MM.1S (cell line): ENCODE results near the gene CLTC.

Source experiments
- DNase-seq: peaks from one replicate; pipeline ENCODE4 v3.0.0-alpha.2; 2015
- H2AFZ ChIP-seq: fragments of 300-600 bp; sonication (generic); 2 replicates; pipeline ENCODE4 v1.6.0; 2016; ENCODE audit warnings: antibody characterized with exemption, low read length
- H3F3A ChIP-seq: fragments of 300-600 bp; sonication (generic); 2 replicates; pipeline ENCODE4 v1.6.1; 2016; ENCODE audit warnings: mild to moderate bottlenecking, antibody characterized with exemption, low read length, moderate library complexity, mixed read lengths; ENCODE audit not compliant: insufficient read depth
- H3K27ac ChIP-seq: fragments of 300-600 bp; sonication (generic); 2 replicates; pipeline ENCODE4 v1.5.1; 2016; ENCODE audit warnings: mild to moderate bottlenecking, low read length
- H3K27me3 ChIP-seq: fragments of 300-600 bp; sonication (generic); replicated peaks from 2 replicates; pipeline ENCODE4 v1.6.0; 2016; ENCODE audit warnings: low read length; ENCODE audit not compliant: insufficient read depth
- H3K36me3 ChIP-seq: fragments of 300-600 bp; sonication (generic); replicated peaks from 2 replicates; pipeline ENCODE4 v1.6.1; 2016; ENCODE audit warnings: mild to moderate bottlenecking, low read length, mixed read lengths; ENCODE audit not compliant: insufficient read depth
- H3K4me1 ChIP-seq: fragments of 300-600 bp; sonication (generic); 2 replicates; pipeline ENCODE4 v1.6.1; 2016; ENCODE audit warnings: low read length, mixed read lengths
- H3K4me2 ChIP-seq: fragments of 300-600 bp; sonication (generic); 2 replicates; pipeline ENCODE4 v1.6.0; 2016; ENCODE audit warnings: low read depth, low read length
- H3K4me3 ChIP-seq: fragments of 300-600 bp; sonication (generic); 2 replicates; pipeline ENCODE4 v1.5.1; 2016; ENCODE audit warnings: low read length, mixed read lengths
- H3K79me2 ChIP-seq: fragments of 300-600 bp; sonication (generic); 2 replicates; pipeline ENCODE4 v1.6.1; 2016; ENCODE audit warnings: mixed run types, low read length, mixed read lengths
- H3K9ac ChIP-seq: fragments of 300-600 bp; sonication (generic); 2 replicates; pipeline ENCODE4 v1.6.1; 2016; ENCODE audit warnings: low read length, mixed read lengths
- H3K9me2 ChIP-seq: fragments of 300-600 bp; sonication (generic); replicated peaks from 2 replicates; pipeline ENCODE4 v1.6.1; 2016; ENCODE audit warnings: mild to moderate bottlenecking, low read length, mixed read lengths; ENCODE audit not compliant: insufficient read depth
- H3K9me3 ChIP-seq: fragments of 300-600 bp; sonication (generic); replicated peaks from 2 replicates; pipeline ENCODE4 v1.6.1; 2016; ENCODE audit warnings: mild to moderate bottlenecking, low read length, mixed read lengths; ENCODE audit not compliant: insufficient read depth
- H4K20me1 ChIP-seq: fragments of 300-600 bp; sonication (generic); 2 replicates; pipeline ENCODE4 v1.6.1; 2016; ENCODE audit warnings: mild to moderate bottlenecking, low read length, moderate library complexity, mixed read lengths; ENCODE audit not compliant: insufficient read depth
- CTCF ChIP-seq: fragments of 300-600 bp; sonication (generic); IDR thresholded peaks from 2 replicates; pipeline ENCODE4 v1.5.1; 2016; ENCODE audit warnings: antibody characterized with exemption, low read length, mixed read lengths
- EZH2 ChIP-seq: fragments of 300-600 bp; sonication (generic); optimal IDR thresholded peaks from 2 replicates; pipeline ENCODE3; 2017; ENCODE audit warnings: low read depth, mild to moderate bottlenecking, antibody characterized with exemption, low read length, mixed read lengths
- EZH2phosphoT487 ChIP-seq: fragments of 300-600 bp; sonication (generic); IDR thresholded peaks from 2 replicates; pipeline ENCODE4 v1.6.1; 2018; ENCODE audit warnings: antibody characterized with exemption, low read length

Gene CLTC

DNA sequence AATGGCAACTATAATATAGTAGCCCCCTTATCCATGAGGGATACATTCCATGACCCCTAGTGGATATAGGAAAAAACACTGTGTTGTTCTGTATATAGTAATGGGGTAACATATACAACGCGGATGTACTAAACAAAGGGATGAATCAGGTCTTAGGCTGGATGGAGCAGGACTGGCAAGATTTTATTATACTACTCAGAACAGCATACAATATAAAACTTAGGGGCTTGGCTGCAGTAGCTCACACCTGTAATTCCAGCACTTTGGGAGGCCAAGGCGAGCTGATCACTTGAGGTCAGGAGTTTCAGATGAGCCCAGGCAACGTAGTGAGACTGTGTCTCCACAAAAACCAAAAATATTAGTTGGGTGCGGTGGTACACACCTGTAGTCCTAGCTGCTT lies 114.5 kb downstream of the CLTC start:
- peaks cover 4% of the 10 kb centered on the region; the same call in 1 of the 2 replicates for H3K36me3 ChIP-seq
- TF ChIP-seq EZH2 (no peak), CTCF (no peak), EZH2phosphoT487 (no peak)
- no peak overlapping the region for H3K4me2 ChIP-seq
- no peak overlapping the region for H3K4me3 ChIP-seq
- H3F3A ChIP-seq = 0 out of 2 replicates have a peak, but pooled peaks cover 2% of the 10 kb centered on the region
- no peak overlapping the region for H2AFZ ChIP-seq
- H4K20me1 ChIP-seq = no peaks in the 10 kb centered on the region
- no peaks in the 10 kb centered on the region for H3K27me3 ChIP-seq
- H3K9me2 ChIP-seq = no peaks in the 10 kb centered on the region
- peaks cover 8% of the 10 kb centered on the region; the same call in 1 of the 2 replicates for H3K79me2 ChIP-seq
- DNase-seq = no peak
- H3K9me3 ChIP-seq = no peaks in the 10 kb centered on the region
- no peak overlapping the region for H3K27ac ChIP-seq
- no peaks in the 10 kb centered on the region for H3K4me1 ChIP-seq
- H3K9ac ChIP-seq = no peak overlapping the region

GRCh38 chr17:59737324-59737723 lies 117.6 kb downstream of the CLTC start:
- H4K20me1 ChIP-seq = no peaks in the 10 kb centered on the region
- H3K4me1 ChIP-seq = no peaks in the 10 kb centered on the region
- no peaks in the 10 kb centered on the region for H3K9me2 ChIP-seq
- no peak overlapping the region for H3K9ac ChIP-seq
- no peaks in the 10 kb centered on the region for H3K79me2 ChIP-seq
- no peak for TF ChIP-seq EZH2phosphoT487
- TF ChIP-seq EZH2 = no peak
- no peak for TF ChIP-seq CTCF
- DNase-seq = no peak
- no peak overlapping the region for H3K4me2 ChIP-seq
- no peak overlapping the region for H3K4me3 ChIP-seq
- no peaks in the 10 kb centered on the region for H3K27me3 ChIP-seq
- no peak overlapping the region for H3K27ac ChIP-seq
- H3F3A ChIP-seq = 0 out of 2 replicates have a peak, but pooled peaks cover 2% of the 10 kb centered on the region
- H2AFZ ChIP-seq = no peak overlapping the region
- H3K36me3 ChIP-seq = peaks cover 4% of the 10 kb centered on the region; the same call in 1 of the 2 replicates
- no peaks in the 10 kb centered on the region for H3K9me3 ChIP-seq

- TF ChIP-seq CTCF (no peak), EZH2phosphoT487 (no peak), EZH2 (no peak)
Measured at GRCh38 chr17:59743842-59744241, 124.1 kb downstream of the CLTC start.

More at GRCh38 chr17:59743842-59744241, 124.1 kb downstream of the CLTC start:
- no peak for DNase-seq
- Histone ChIP-seq H4K20me1 (no peaks in the 10 kb centered on the region), H3K27ac (no peak overlapping the region), H3K4me2 (no peak overlapping the region), H3K9me2 (no peaks in the 10 kb centered on the region), H3K9me3 (no peaks in the 10 kb centered on the region), H2AFZ (no peak overlapping the region), H3F3A (no peaks in the 10 kb centered on the region), H3K79me2 (no peaks in the 10 kb centered on the region), H3K36me3 (0 out of 2 replicates have a peak, but pooled peaks cover 2% of the 10 kb centered on the region), H3K4me3 (no peak overlapping the region), H3K4me1 (no peaks in the 10 kb centered on the region), H3K9ac (no peak overlapping the region), H3K27me3 (no peaks in the 10 kb centered on the region)
